IPS-15b (cell line): ENCODE data around the gene NPFFR1.
"Not testable (repeated sequence)": the region's sequence is repeated elsewhere in the genome, so short reads cannot be mapped to it uniquely, and the experiment has no call there.

ENCODE experiments used
- H3K27me3 ChIP-seq: one replicate; pipeline ENCODE4 v1.6.1; 2013; ENCODE audit warnings: low read length; ENCODE audit not compliant: control insufficient read depth, insufficient read depth
- H3K36me3 ChIP-seq: one replicate; pipeline ENCODE4 v1.6.1; 2013; ENCODE audit warnings: low read length; ENCODE audit not compliant: control insufficient read depth, insufficient read depth
- H3K4me1 ChIP-seq: one replicate; pipeline ENCODE4 v1.6.1; 2013; ENCODE audit warnings: mild to moderate bottlenecking, low read length; ENCODE audit not compliant: control insufficient read depth, insufficient read depth
- H3K4me3 ChIP-seq: one replicate; pipeline ENCODE4 v1.5.1; 2013; ENCODE audit warnings: low read depth, low read length
- H3K9ac ChIP-seq: one replicate; pipeline ENCODE4 v1.6.1; 2013; ENCODE audit warnings: low read depth, mild to moderate bottlenecking, low read length
- H3K9me3 ChIP-seq: one replicate; pipeline ENCODE4 v1.6.1; 2013; ENCODE audit warnings: mild to moderate bottlenecking, low read length; ENCODE audit not compliant: control insufficient read depth, insufficient read depth

The NPFFR1 gene

GRCh38 chr10:70247360-70247759 lies 36.4 kb downstream of the NPFFR1 start:
- no peaks in the 10 kb centered on the region for H3K27me3 ChIP-seq
- H3K36me3 ChIP-seq = no peaks in the 10 kb centered on the region
- H3K4me3 ChIP-seq = no peak overlapping the region
- H3K9me3 ChIP-seq = no peaks in the 10 kb centered on the region
- H3K4me1 ChIP-seq = no peaks in the 10 kb centered on the region
- H3K9ac ChIP-seq = no peak overlapping the region

GRCh38 chr10:70241081-70241480 lies 42.7 kb downstream of the NPFFR1 start:
- no peaks in the 10 kb centered on the region for H3K27me3 ChIP-seq
- H3K4me3 ChIP-seq = no peak overlapping the region
- H3K36me3 ChIP-seq = no peaks in the 10 kb centered on the region
- no peak overlapping the region for H3K9ac ChIP-seq
- H3K9me3 ChIP-seq = no peaks in the 10 kb centered on the region
- no peaks in the 10 kb centered on the region for H3K4me1 ChIP-seq

GRCh38 chr10:70239986-70240385 lies 43.8 kb downstream of the NPFFR1 start:
- H3K9me3 ChIP-seq, H3K27me3 ChIP-seq, H3K4me3 ChIP-seq, H3K9ac ChIP-seq, H3K36me3 ChIP-seq, H3K4me1 ChIP-seq: not testable (repeated sequence)

- H3K9me3 ChIP-seq, H3K27me3 ChIP-seq, H3K4me3 ChIP-seq, H3K36me3 ChIP-seq, H3K4me1 ChIP-seq, H3K9ac ChIP-seq: not testable (repeated sequence)
Observed at GRCh38 chr10:70239077-70239976, 44.5 kb downstream of the NPFFR1 start.

GRCh38 chr10:70237958-70238536 lies 45.8 kb downstream of the NPFFR1 start:
- H3K4me1 ChIP-seq, H3K27me3 ChIP-seq, H3K9ac ChIP-seq, H3K36me3 ChIP-seq, H3K9me3 ChIP-seq, H3K4me3 ChIP-seq: not testable (repeated sequence)

GRCh38 chr10:70234668-70235447 lies 48.9 kb downstream of the NPFFR1 start:
- H3K4me3 ChIP-seq = no peak overlapping the region
- H3K36me3 ChIP-seq = no peaks in the 10 kb centered on the region
- H3K9me3 ChIP-seq = no peaks in the 10 kb centered on the region
- H3K27me3 ChIP-seq = no peaks in the 10 kb centered on the region
- H3K9ac ChIP-seq = no peak overlapping the region
- no peaks in the 10 kb centered on the region for H3K4me1 ChIP-seq

- Histone ChIP-seq H3K27me3 (no peaks in the 10 kb centered on the region), H3K36me3 (no peaks in the 10 kb centered on the region), H3K9ac (no peak overlapping the region), H3K4me3 (peak overlapping the region; percentile 80), H3K9me3 (no peaks in the 10 kb centered on the region), H3K4me1 (no peaks in the 10 kb centered on the region)
Observed at GRCh38 chr10:70233939-70234300, 49.9 kb downstream of the NPFFR1 start.

- H3K4me3 ChIP-seq = peak within 1 kb of the TSS; percentile 81
- peak within 1 kb of the TSS; percentile 79 for H3K9ac ChIP-seq
- no peaks in the 10 kb centered on the region for H3K9me3 ChIP-seq
- H3K27me3 ChIP-seq = no peaks in the 10 kb centered on the region
- no peaks in the 10 kb centered on the region for H3K36me3 ChIP-seq
- no peaks in the 10 kb centered on the region for H3K4me1 ChIP-seq
Observed at GRCh38 chr10:70233109-70233938, 50.5 kb downstream of the NPFFR1 start, which contains the start of gene PPA1. TSS of gene PPA1 (minus strand) at chr10:70233429. CDS start at chr10:70233327, 102 bp downstream.

- Histone ChIP-seq H3K36me3 (no peaks in the 10 kb centered on the region), H3K4me1 (no peaks in the 10 kb centered on the region), H3K4me3 (peak overlapping the region; percentile 81), H3K9me3 (no peaks in the 10 kb centered on the region), H3K9ac (peak overlapping the region; percentile 40), H3K27me3 (no peaks in the 10 kb centered on the region)
Observed at GRCh38 chr10:70232859-70233108, 51.0 kb downstream of the NPFFR1 start.

GRCh38 chr10:70232155-70232858 lies 51.5 kb downstream of the NPFFR1 start:
- H3K4me1 ChIP-seq = no peaks in the 10 kb centered on the region
- peak overlapping the region; percentile 40 for H3K9ac ChIP-seq
- peak overlapping the region; percentile 81 for H3K4me3 ChIP-seq
- no peaks in the 10 kb centered on the region for H3K9me3 ChIP-seq
- no peaks in the 10 kb centered on the region for H3K36me3 ChIP-seq
- no peaks in the 10 kb centered on the region for H3K27me3 ChIP-seq

- Histone ChIP-seq H3K9ac (no peak overlapping the region), H3K4me3 (no peak overlapping the region), H3K36me3 (no peaks in the 10 kb centered on the region), H3K4me1 (no peaks in the 10 kb centered on the region), H3K9me3 (no peaks in the 10 kb centered on the region), H3K27me3 (no peaks in the 10 kb centered on the region)
Observed at GRCh38 chr10:70228491-70228890, 55.3 kb downstream of the NPFFR1 start.
